Sciatic nerve (tissue), 2 donors: ENCODE data around the gene INS. TPM values are rescaled to one million over a fixed set of nuclear protein-coding genes. Genes with fewer than 3 reads are reported as not detected.
A peak's percentile ranks its signal among the peaks of the same experiment; 100 is the strongest.

Experiments used
- ATAC-seq: fragments of 200-7000 bp; cut with Tn5 transposase; one replicate; pipeline ENCODE4 v1.9.1; 2020; ENCODE audit warnings: mild to moderate bottlenecking, moderate library complexity
- DNase-seq: peaks from one replicate; pipeline ENCODE4 v3.0.0-alpha.2; 2020; ENCODE audit warnings: low spot score
- intact Hi-C: fragments of 100-400 bp; cut with DNase I; formaldehyde crosslinking; loops from one replicate; pipeline ENCODE4 v1.14.2; 2022
- total RNA-seq: library from RNA; stranded (reverse); fragmentation: NEBNext Ultra II Directional; extraction: Animal tissue kit (Norgen Biotek cat#: 25700); gene quantifications from one replicate; pipeline ENCODE4 v1.2.1, GENCODE V29; 2021
- donor health status: DM: no; HTN: no; CAD: no.
- donor health status: DM: no; HTN: no; CAD: no.

The INS gene
- 1.5 TPM for total RNA-seq

- no peak for ATAC-seq
- no peak for DNase-seq
- intact Hi-C loops = no loop called here
Measured at GRCh38 chr11:2160736-2161259, at the start of gene INS. Gene INS, minus strand, starts transcription at chr11:2161209. Its CDS starts 238 bp downstream, at chr11:2160971.

- intact Hi-C loops = no loop called here
- DNase-seq = peak; percentile 47
- ATAC-seq = no peak
Measured at GRCh38 chr11:2210366-2211112, 49.5 kb upstream of the INS start.

DNA sequence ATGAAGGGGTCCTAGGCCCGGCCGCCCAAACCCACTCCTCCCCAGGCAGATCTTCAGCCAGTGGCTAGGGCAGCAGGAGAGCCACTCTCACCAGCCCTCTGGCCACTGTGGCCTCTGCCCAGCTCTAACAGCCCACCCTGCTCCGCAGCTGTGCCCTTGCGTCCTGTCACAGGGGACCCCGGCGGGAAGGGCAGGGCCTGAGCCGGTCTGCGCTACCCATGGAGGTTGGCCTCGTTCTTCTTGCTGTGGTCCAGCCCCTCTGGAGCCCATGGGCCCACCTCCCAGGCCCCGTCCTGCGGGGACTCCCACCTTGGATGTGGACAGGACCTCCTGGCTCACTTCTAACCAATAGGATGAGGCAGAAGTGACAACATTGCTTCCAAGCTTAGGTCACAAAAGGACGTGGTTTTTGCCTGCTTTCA is 48.9 kb upstream of the INS start:
- intact Hi-C loops = no loop called here
- ATAC-seq (no peak), DNase-seq (no peak)

DNA sequence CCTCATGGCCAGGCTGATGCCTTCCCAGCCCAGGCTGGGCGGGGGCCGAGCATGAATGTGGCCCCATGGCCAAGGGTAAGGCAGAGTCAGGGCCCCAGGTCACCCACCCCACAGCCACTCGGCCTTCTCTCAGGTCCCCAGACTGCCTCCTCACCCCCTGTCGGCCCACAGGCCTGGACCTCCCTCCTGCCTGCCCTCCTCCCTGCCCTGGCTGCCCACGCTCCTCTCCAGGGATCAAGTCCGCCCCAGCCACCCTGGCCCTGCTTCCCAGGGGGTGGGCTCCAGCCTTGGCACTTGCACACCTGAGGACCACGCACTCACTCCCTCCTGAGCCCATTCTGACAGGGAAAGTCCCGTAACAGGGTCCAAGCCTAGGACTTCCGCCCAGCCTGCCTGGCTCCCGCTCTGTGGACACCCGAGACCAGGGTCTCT is 48.4 kb upstream of the INS start:
- intact Hi-C loops = no loop called here
- no peak for ATAC-seq

DNA sequence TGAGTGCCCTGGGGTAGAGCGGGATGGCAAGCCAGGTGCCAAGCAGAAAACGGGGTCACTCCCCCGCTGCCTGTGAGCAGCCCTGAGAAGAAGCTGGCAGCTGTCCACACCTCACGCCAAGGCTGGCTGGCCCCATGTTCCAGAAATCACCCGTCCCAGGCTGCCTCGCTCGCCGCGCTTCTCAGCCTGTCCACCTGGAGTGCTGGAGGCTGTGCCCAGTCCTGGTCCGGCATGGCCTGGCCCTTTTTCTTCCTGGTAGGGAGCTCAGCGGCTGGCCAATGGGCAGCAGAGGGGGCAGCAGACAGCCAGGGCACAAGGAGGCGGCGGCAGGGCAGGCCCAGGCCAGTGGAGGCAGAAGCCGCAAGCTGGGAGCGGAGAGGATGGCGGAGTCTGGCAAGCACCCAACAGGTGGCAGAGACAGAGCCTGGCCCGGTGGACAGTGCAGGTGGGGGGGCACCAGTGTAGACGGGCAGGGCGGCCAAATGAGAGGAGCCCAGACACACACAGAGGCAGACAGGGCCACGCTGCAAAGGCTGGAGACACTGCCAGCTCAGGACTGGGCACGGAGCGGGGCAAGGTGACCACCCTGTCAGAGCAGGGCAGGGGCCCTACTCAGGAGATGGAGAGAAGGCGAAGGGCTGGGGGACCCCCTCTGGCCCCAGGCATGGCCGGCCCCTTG is 47.8 kb upstream of the INS start:
- DNase-seq = peak; percentile 54
- intact Hi-C loops = no loop called here

More for the DNA sequence above, 48.4 kb upstream of the INS start:
- peak; percentile 36 for DNase-seq

DNA sequence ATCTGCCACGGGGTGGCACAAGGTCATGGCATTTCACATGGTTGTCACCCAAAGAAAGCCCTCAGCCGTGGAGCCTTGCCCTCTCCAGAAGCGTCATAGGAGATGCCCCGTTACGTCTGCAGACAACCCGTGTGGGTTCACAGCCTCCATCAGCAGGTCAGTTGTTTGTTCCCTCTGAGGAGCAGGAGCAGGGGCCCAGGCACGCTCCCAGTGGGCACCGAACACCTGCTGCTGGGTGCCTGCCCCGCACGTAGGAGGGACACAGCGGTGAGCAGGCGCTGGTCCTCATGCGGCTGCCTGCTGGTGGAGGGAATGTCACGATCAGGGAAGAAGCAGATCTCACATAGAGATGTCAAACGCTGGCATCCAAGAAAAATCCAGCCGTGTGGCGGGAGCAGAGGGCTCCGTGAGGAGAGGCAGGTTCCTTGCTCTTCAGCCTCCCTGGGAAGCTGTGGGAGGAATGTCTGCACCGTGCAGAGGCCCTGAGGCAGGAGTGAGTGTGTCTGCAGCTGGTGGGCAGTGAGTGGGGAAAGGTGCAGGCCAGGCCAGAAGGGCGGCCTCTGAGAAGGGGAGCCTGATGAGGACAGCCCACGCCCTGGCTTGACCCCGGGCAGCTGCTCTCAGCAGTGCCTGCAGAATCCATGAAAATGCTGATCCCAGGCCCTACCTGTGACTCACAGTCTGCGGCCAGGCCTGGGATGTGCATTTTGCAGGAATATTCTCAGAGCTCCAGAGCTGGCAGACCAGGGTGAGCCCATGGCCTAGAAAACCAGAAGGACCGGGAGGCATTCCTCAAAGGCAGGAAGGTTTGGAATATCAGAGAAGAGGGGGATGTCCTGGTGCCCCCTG is 47.0 kb upstream of the INS start:
- DNase-seq = peak; percentile 37
- intact Hi-C loops = no loop called here
- no peak for ATAC-seq

More for the DNA sequence above, 47.8 kb upstream of the INS start:
- no peak for ATAC-seq

DNA sequence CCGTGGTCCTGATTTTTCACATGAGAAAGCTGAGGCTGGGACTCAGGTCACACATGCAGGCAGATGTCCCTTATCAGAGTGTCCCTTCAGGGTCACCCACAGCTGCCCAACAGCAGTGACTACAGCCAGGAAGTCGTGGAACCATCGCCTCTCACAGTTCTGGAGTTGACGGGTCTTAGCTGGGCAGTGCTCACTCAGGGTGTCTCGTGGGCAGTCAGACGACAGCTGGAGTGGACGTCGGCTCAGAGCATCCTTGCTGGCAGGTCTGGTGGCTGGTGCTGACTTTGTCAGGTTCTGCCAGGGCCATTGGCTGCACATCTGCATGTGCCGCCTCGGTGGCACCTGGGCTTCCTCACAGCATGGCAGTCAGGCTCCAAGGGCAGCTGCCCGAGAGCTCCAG is 46.2 kb upstream of the INS start:
- no peak for ATAC-seq
- DNase-seq = peak; percentile 35
- intact Hi-C loops = no loop called here

DNA sequence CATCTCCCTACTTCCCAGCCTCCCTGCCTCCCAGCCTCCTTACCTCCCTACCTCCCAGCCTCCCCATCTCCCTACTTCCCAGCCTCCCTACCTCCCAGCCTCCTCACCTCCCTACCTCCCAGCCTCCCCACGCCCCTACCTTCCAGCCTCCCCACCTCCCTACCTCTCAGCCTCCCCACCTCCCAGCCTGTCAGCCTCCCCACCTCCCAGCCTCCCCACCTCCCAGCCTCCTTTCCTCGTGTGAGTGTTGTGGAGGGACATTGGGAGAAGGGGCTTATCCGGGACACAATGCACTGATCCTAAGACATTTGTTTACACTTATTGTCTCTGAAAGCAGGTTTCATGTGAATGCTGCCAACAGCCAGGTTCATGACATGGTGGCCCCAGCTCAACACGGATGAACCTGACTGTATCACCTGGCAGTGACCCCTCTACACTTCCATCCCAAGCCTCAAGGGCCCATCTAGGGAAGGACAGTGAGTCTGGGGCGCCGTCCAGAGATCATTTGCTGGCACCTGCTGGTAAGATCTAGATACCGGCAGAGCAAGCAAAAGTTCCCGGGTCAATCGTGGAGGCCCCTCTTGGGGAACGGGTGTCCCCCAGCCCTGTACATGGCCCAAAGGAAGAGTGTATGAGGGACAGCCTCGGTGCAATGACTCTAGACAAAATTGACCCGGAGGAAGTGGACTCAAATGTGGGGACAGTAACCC is 45.1 kb upstream of the INS start:
- DNase-seq (peak; percentile 43), ATAC-seq (no peak)
- intact Hi-C loops = no loop called here

DNA sequence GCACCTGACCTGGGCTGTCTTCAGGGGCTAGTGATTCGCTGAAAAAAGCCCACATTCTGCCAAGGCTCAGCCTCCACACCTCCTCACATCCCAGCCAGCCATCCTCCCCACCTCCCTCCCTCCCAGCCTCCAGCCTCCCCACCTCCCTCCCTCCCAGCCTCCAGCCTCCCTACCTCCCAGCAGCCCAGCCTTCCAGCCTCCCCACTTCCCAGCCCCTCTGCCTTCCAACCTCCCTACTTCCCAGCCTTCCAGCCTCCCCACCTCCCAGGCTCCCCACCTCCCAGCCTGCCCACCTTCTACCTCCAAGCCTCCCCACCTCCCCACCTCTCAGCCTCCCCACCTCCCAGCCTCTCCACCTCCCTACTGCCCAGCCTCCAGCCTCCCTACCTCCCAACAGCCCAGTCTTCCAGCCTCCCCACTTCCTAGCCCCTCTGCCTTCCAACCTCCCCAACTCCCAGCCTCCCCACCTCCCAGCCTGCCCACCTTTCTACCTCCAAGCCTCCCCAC is 44.3 kb upstream of the INS start:
- ATAC-seq (no peak), DNase-seq (peak; percentile 22)
- intact Hi-C loops = no loop called here

- intact Hi-C loops = no loop called here
- DNase-seq (peak; percentile 35), ATAC-seq (no peak)
Measured at GRCh38 chr11:2204361-2205213, 43.6 kb upstream of the INS start.

DNA sequence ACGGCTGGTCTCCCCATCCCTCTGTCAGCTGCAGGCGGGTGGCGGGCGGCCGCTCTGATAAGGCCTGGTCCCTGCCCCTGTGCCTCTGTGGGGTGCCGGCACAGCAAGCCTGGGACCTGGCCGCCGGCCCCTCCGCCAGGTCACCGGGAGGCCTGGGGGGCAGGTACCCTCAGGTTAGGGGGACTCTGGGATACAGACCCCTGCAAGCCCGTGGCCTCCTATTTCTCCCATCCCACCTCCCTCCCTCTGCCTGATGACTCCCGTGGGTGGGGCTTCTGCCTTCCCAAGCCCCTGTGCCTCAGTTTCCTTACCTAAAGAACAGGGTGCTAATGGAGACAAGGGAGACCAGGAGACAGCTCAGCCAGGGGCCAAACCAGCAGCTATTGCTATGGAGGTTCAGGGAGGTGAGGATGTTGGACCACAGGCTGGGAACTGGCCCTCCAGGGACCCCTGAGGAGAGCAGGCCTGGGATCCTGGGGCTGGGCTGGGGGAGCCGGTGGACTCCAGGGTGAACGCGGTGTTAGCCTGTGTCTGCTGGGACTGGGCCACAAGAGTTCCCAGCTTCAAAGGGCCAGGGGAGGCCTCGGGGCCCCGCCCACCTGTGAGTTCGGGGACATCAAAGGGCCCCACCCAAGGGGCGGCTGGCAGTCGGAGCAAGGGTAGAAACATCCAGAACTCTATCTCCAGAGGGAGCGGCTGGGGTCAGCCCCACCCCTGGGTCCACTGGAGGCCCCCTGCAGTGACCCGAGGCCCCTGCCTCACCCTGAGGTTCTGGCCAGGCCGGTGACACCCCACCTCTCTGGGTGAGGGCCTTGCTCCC is 42.6 kb upstream of the INS start:
- ATAC-seq = no peak
- intact Hi-C loops = no loop called here
- DNase-seq = peak; percentile 51

DNA sequence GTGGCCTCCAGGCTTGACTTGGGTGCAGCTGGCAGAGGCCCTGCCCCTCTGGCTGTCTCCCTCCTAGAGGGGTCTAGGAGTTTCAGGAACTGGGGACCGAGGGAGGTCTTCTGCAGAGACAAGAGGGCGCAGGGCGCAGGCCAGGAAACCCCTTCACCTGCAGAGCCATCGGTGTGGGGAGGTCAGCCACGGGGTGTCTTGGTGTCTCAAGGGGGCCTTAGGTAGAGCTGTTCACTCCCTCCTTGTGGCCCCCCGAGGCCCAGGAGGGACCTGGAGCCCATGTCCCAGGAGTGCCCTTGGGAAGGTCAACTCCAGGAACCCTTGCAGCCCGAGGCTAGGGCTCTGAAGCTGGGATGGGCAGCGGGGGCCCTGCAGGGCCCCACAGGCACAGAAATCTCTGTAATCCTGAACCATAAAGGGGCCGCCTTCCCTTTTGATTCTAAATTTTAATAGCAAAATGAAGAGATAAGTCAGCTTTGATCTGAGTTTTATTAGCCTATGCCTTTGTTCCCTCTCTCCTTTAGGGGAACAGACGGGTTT is 42.0 kb upstream of the INS start:
- DNase-seq (peak; percentile 26), ATAC-seq (no peak)
- intact Hi-C loops = no loop called here

GRCh38 chr11:2202071-2202899 is 41.3 kb upstream of the INS start:
- no peak for ATAC-seq
- intact Hi-C loops = no loop called here
- no peak for DNase-seq

DNA sequence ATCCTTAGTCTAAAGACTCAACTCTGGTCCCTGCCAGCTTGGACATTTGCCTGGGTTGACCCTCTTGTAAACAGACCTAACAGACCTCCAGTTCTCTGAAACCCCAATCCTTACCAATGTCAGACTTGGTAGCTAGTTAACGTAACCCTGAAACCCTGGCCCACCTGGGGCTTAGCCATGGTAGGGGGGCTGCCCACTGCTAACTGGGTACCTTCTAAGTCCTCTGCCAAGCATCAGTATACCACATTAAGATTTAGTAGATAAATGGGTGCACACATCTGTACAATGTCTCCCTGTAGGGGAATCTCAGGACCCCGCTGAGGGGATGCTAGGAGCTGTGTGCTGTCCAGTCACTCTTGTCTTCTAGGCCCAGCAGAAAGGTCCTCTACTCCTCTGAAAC is 40.5 kb upstream of the INS start:
- ATAC-seq (no peak), DNase-seq (no peak)
- intact Hi-C loops = no loop called here

GRCh38 chr11:2200957-2201519 is 40.0 kb upstream of the INS start:
- DNase-seq (no peak), ATAC-seq (no peak)
- intact Hi-C loops = no loop called here

DNA sequence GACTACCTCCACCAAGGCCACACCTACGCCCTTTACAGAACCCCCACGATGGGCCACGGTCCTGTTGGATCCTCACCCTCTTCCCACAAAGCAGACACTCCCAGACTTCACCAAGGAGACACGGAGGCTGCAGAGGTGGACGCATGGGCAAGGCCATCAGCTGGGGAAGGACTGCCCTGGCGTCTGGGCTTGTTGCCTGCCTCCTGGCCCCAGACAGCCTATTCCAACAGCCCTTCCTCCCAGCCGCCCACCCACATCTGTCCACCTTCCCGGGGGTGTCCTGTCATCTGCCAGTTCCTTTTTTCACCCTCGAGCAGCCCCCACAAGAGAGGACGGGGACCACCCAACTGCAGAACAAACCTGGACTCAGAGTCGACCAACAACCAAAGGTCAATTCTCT is 39.5 kb upstream of the INS start:
- ATAC-seq (no peak), DNase-seq (no peak)
- intact Hi-C loops = no loop called here
